K562 (cell line): ENCODE measurements around the gene C11orf65. TPM values are rescaled to one million over a fixed set of nuclear protein-coding genes. Genes with fewer than 3 reads are reported as not detected.

Experiments used
- CAMTA2 ChIP-seq: fragments of 250-450 bp; sonication (Bioruptor Pico); conservative IDR thresholded peaks from 2 replicates; pipeline ENCODE4 v1.5.1; 2022
- COPS2 ChIP-seq: fragments of 450-650 bp; conservative IDR thresholded peaks from 2 replicates; pipeline ENCODE4 v1.6.1; 2016; ENCODE audit warnings: mild to moderate bottlenecking, moderate library complexity
- ETS1 ChIP-seq: conservative IDR thresholded peaks from 2 replicates; pipeline ENCODE4 v1.6.1; 2011; ENCODE audit warnings: low read depth, mild to moderate bottlenecking, low read length; ENCODE audit not compliant: control insufficient read depth
- FUS ChIP-seq: fragments of 200-400 bp; formaldehyde crosslinking; optimal IDR thresholded peaks from 2 replicates; pipeline ENCODE3; 2017; ENCODE audit warnings: low read depth, low read length
- HNRNPUL1 ChIP-seq: fragments of 200-400 bp; formaldehyde crosslinking; IDR thresholded peaks from 2 replicates; pipeline ENCODE4 v1.6.1; 2017; ENCODE audit warnings: low read length
- HSF4 ChIP-seq: fragments of 250-450 bp; sonication (Bioruptor Pico); IDR thresholded peaks from 2 replicates; pipeline ENCODE4 v2.1.2; 2022; ENCODE audit warnings: mild to moderate bottlenecking, moderate library complexity, borderline replicate concordance
- KHSRP ChIP-seq: fragments of 450-650 bp; IDR thresholded peaks from 2 replicates; pipeline ENCODE4 v1.6.1; 2017
- KLF1 ChIP-seq: fragments of 450-650 bp; IDR thresholded peaks from 2 replicates; pipeline ENCODE4 v1.6.1; 2016; ENCODE audit warnings: missing genetic modification characterization, missing compliant biosample characterization
- OTX1 ChIP-seq: fragments of 450-650 bp; formaldehyde crosslinking; IDR thresholded peaks from 2 replicates; pipeline ENCODE4 v1.4.0; 2022; ENCODE audit warnings: mild to moderate bottlenecking
- SIRT6 ChIP-seq: IDR thresholded peaks from one replicate; pipeline ENCODE4 v1.6.1; 2012; ENCODE audit warnings: low read depth, mild to moderate bottlenecking, control low read depth, inconsistent platforms, low read length, moderate library complexity
- SLC30A9 ChIP-seq: fragments of 250-450 bp; sonication (Bioruptor Pico); IDR thresholded peaks from 2 replicates; pipeline ENCODE4 v1.8.0; 2022; ENCODE audit warnings: mild to moderate bottlenecking, moderate library complexity
- ZNF143 ChIP-seq: sonication (generic); formaldehyde crosslinking; IDR thresholded peaks from 2 replicates; pipeline ENCODE4 v1.9.0; 2022; ENCODE audit warnings: mild to moderate bottlenecking, missing genetic modification reagents
- ZNF766 ChIP-seq: fragments of 200-800 bp; sonication (Bioruptor generic); conservative IDR thresholded peaks from 2 replicates; pipeline ENCODE4 v1.6.1; 2016; ENCODE audit warnings: missing genetic modification characterization, missing compliant biosample characterization
- polyA plus RNA-seq, 8 experiments: library from polyadenylated mRNA; depleted of rRNA in 4 of 8; stranded (reverse) in 5 of 8; unstranded in 3 of 8; fragments of >200 nt; fragmentation: Nextera tagmentation in 2 of 8; fragmentation: Illumina TruSeq in 1 of 8; extraction: Ambion mirVana in 2 of 8; extraction: Trizol in 1 of 8; gene quantifications; 2 replicates each; pipeline versions ENCODE4 v1.2.1 to v1.2.3, GENCODE V29; 2011 to 2014; ENCODE audit warnings: inconsistent platforms in 1 of 8, missing spikeins in 1 of 8
- total RNA-seq, 7 experiments: library from RNA; depleted of rRNA in 6 of 7; stranded (reverse); fragments of >200 nt in 6 of 7; fragmentation: Illumina TruSeq in 2 of 7; extraction: Trizol in 2 of 7; gene quantifications; 2 replicates each; pipeline versions ENCODE4 v1.2.1 to v1.2.3, GENCODE V29; 2011 to 2021; ENCODE audit warnings: low replicate concordance in 1 of 7
- TF ChIP-seq, protein P1 (sequence below): fragments of 250-450 bp; sonication (Bioruptor Pico); IDR thresholded peaks from 2 replicates; pipeline ENCODE4 v1.9.0; 2021; ENCODE audit warnings: mild to moderate bottlenecking
- TF ChIP-seq, protein P2 (sequence below): fragments of 250-450 bp; sonication (Bioruptor Pico); IDR thresholded peaks from 2 replicates; pipeline ENCODE4 v1.9.0; 2021; ENCODE audit warnings: mild to moderate bottlenecking, inconsistent platforms
- TF ChIP-seq, protein P3 (sequence below), 2 experiments: fragments of 150-350 bp in 1 of 2; IDR thresholded peaks; 2 replicates each; pipeline ENCODE4 v1.6.1; 2012 to 2016; ENCODE audit warnings: low read depth in 2 of 2, low read length in 2 of 2, mild to moderate bottlenecking in 1 of 2, moderate library complexity in 1 of 2
- TF ChIP-seq, protein P4 (sequence below): fragments of 250-450 bp; sonication (Bioruptor Pico); IDR thresholded peaks from 2 replicates; pipeline ENCODE4 v1.5.0; 2021; ENCODE audit warnings: mild to moderate bottlenecking, borderline replicate concordance

The C11orf65 gene
- total and polyA plus RNA-seq, 9 of the 15 experiments (the other 6 are each of a cell fraction or from before 2014, with no cell fraction given) = 1.0 to 2.1 (median 1.2) TPM

GRCh38 chr11:108497317-108498045 is 30.2 kb upstream of the C11orf65 start (continued):
- TF ChIP-seq ZNF766 = 0 out of 2 replicates have a peak, but pooled peaks have one; percentile 48
- TF ChIP-seq ETS1 = no peak
- TF ChIP-seq, protein P1, sequence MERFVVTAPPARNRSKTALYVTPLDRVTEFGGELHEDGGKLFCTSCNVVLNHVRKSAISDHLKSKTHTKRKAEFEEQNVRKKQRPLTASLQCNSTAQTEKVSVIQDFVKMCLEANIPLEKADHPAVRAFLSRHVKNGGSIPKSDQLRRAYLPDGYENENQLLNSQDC = no peak
- TF ChIP-seq, protein P2, sequence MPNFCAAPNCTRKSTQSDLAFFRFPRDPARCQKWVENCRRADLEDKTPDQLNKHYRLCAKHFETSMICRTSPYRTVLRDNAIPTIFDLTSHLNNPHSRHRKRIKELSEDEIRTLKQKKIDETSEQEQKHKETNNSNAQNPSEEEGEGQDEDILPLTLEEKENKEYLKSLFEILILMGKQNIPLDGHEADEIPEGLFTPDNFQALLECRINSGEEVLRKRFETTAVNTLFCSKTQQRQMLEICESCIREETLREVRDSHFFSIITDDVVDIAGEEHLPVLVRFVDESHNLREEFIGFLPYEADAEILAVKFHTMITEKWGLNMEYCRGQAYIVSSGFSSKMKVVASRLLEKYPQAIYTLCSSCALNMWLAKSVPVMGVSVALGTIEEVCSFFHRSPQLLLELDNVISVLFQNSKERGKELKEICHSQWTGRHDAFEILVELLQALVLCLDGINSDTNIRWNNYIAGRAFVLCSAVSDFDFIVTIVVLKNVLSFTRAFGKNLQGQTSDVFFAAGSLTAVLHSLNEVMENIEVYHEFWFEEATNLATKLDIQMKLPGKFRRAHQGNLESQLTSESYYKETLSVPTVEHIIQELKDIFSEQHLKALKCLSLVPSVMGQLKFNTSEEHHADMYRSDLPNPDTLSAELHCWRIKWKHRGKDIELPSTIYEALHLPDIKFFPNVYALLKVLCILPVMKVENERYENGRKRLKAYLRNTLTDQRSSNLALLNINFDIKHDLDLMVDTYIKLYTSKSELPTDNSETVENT = 0 out of 2 replicates have a peak, but pooled peaks have one; percentile 13
- no peak for TF ChIP-seq FUS
- no peak for TF ChIP-seq KLF1 (tag)
- no peak for TF ChIP-seq HSF4 (CRISPR knock-in tag)
- TF ChIP-seq KHSRP = no peak
- TF ChIP-seq, protein P3, sequence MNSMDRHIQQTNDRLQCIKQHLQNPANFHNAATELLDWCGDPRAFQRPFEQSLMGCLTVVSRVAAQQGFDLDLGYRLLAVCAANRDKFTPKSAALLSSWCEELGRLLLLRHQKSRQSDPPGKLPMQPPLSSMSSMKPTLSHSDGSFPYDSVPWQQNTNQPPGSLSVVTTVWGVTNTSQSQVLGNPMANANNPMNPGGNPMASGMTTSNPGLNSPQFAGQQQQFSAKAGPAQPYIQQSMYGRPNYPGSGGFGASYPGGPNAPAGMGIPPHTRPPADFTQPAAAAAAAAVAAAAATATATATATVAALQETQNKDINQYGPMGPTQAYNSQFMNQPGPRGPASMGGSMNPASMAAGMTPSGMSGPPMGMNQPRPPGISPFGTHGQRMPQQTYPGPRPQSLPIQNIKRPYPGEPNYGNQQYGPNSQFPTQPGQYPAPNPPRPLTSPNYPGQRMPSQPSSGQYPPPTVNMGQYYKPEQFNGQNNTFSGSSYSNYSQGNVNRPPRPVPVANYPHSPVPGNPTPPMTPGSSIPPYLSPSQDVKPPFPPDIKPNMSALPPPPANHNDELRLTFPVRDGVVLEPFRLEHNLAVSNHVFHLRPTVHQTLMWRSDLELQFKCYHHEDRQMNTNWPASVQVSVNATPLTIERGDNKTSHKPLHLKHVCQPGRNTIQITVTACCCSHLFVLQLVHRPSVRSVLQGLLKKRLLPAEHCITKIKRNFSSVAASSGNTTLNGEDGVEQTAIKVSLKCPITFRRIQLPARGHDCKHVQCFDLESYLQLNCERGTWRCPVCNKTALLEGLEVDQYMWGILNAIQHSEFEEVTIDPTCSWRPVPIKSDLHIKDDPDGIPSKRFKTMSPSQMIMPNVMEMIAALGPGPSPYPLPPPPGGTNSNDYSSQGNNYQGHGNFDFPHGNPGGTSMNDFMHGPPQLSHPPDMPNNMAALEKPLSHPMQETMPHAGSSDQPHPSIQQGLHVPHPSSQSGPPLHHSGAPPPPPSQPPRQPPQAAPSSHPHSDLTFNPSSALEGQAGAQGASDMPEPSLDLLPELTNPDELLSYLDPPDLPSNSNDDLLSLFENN (IDR thresholded peaks at IDR 0.05; ENCODE audit: low read depth in 2 of 2, low read length in 2 of 2) = no peak
- TF ChIP-seq, protein P4, sequence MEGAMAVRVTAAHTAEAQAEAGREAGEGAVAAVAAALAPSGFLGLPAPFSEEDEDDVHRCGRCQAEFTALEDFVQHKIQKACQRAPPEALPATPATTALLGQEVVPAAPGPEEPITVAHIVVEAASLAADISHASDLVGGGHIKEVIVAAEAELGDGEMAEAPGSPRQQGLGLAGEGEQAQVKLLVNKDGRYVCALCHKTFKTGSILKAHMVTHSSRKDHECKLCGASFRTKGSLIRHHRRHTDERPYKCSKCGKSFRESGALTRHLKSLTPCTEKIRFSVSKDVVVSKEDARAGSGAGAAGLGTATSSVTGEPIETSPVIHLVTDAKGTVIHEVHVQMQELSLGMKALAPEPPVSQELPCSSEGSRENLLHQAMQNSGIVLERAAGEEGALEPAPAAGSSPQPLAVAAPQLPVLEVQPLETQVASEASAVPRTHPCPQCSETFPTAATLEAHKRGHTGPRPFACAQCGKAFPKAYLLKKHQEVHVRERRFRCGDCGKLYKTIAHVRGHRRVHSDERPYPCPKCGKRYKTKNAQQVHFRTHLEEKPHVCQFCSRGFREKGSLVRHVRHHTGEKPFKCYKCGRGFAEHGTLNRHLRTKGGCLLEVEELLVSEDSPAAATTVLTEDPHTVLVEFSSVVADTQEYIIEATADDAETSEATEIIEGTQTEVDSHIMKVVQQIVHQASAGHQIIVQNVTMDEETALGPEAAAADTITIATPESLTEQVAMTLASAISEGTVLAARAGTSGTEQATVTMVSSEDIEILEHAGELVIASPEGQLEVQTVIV (CRISPR knock-in tag) = no peak
- no peak for TF ChIP-seq COPS2
- TF ChIP-seq OTX1 (CRISPR knock-in tag) = no peak
- no peak for TF ChIP-seq CAMTA2 (CRISPR knock-in tag)
- no peak for TF ChIP-seq SLC30A9 (CRISPR knock-in tag)
- no peak for TF ChIP-seq HNRNPUL1
- no peak for TF ChIP-seq SIRT6
- TF ChIP-seq ZNF143 (CRISPR knock-in tag) = no peak
